Right renal cortex interstitium (tissue), 3 donors: ENCODE results near the gene ARL4A. TPM values are rescaled to one million over a fixed set of nuclear protein-coding genes. Genes with fewer than 3 reads are reported as not detected.

ENCODE experiments used
- DNase-seq, 3 donors: peaks; one replicate each; pipeline ENCODE4 v3.0.0-alpha.2; 2013; ENCODE audit warnings: low read depth in 3 of 3, low spot score in 2 of 3
- polyA plus RNA-seq, 3 donors: library from polyadenylated mRNA; unstranded; fragments of 120-200 nt; gene quantifications; one replicate each; pipeline ENCODE4 v1.2.1, GENCODE V29; 2013; ENCODE audit not compliant: insufficient read length in 3 of 3

The ARL4A gene
- polyA plus RNA-seq, 3 donors, result 35.8 to 38.9 (median 37.7) TPM

- no peak for DNase-seq
These were observed 8.5 kb downstream of the ARL4A start for GRCh38 chr7:12695965-12696364.

- DNase-seq, result no peak
These were observed 11.9 kb downstream of the ARL4A start for GRCh38 chr7:12699299-12699698.

- no peak for DNase-seq
These were observed 14.0 kb downstream of the ARL4A start for GRCh38 chr7:12701433-12701832.

GRCh38 chr7:12703881-12704280 is 16.4 kb downstream of the ARL4A start:
- DNase-seq, result no peak

GRCh38 chr7:12705878-12706277 is 18.4 kb downstream of the ARL4A start:
- DNase-seq, result no peak

GRCh38 chr7:12706900-12707536 is 19.6 kb downstream of the ARL4A start:
- DNase-seq, result no peak

- DNase-seq, result no peak
These were observed 20.9 kb downstream of the ARL4A start for GRCh38 chr7:12708314-12708713.

GRCh38 chr7:12709726-12710502 is 22.5 kb downstream of the ARL4A start:
- DNase-seq, result no peak

GRCh38 chr7:12711124-12711523 is 23.7 kb downstream of the ARL4A start:
- no peak for DNase-seq

- no peak for DNase-seq
These were observed 24.8 kb downstream of the ARL4A start for GRCh38 chr7:12712236-12712635.

GRCh38 chr7:12713625-12714378 is 26.4 kb downstream of the ARL4A start:
- no peak for DNase-seq

GRCh38 chr7:12714379-12714737 is 26.9 kb downstream of the ARL4A start:
- no peak for DNase-seq

- no peak for DNase-seq
These were observed 28.1 kb downstream of the ARL4A start for GRCh38 chr7:12715372-12716133.

GRCh38 chr7:12716134-12716681 is 28.8 kb downstream of the ARL4A start:
- no peak for DNase-seq

- no peak for DNase-seq
These were observed 29.3 kb downstream of the ARL4A start for GRCh38 chr7:12716722-12717121.

GRCh38 chr7:12719141-12719919 is 31.9 kb downstream of the ARL4A start:
- no peak for DNase-seq

GRCh38 chr7:12719981-12720865 is 32.8 kb downstream of the ARL4A start:
- DNase-seq, result no peak

- DNase-seq, result no peak
These were observed 33.9 kb downstream of the ARL4A start for GRCh38 chr7:12721286-12721830.

GRCh38 chr7:12722136-12722535 is 34.7 kb downstream of the ARL4A start:
- DNase-seq, result no peak
